ENCODE measurements around the gene TMIE.

GRCh38 chr3:46659285-46659684 lies 41.9 kb upstream of the TMIE start:
- TF ChIP-seq REST (IDR thresholded peaks at IDR 0.05; ENCODE audit: low read depth, low read length) = no peak
- no peak for TF ChIP-seq YY1 (IDR thresholded peaks at IDR 0.05; ENCODE audit: low read depth, low read length)
- TF ChIP-seq CTCF (IDR thresholded peaks at IDR 0.05 in 2 of 3, conservative IDR thresholded peaks at IDR 0.05 in 1 of 3; ENCODE audit: control insufficient read depth in 2 of 3, extremely low read depth in 1 of 3, insufficient read depth in 1 of 3, low read depth in 3 of 3, low read length in 3 of 3) = no peak
- no peak for TF ChIP-seq POLR2A (IDR thresholded peaks at IDR 0.05; ENCODE audit: low read depth, low read length)
- no peak for TF ChIP-seq IRF4 (IDR thresholded peaks at IDR 0.05; ENCODE audit: low read depth, low read length)
- TF ChIP-seq POLR2AphosphoS5 (IDR thresholded peaks at IDR 0.05; ENCODE audit: low read length) = no peak
- no peak for TF ChIP-seq EZH2 (IDR thresholded peaks at IDR 0.05; ENCODE audit: borderline replicate concordance, control insufficient read depth, low read depth, low read length)
- TF ChIP-seq LARP7 (IDR thresholded peaks at IDR 0.05) = no peak
- TF ChIP-seq RCOR1 (conservative IDR thresholded peaks at IDR 0.05; ENCODE audit: low read depth, low read length) = no peak
- no peak for TF ChIP-seq RBBP5 (conservative IDR thresholded peaks at IDR 0.05)
- TF ChIP-seq SP1 (IDR thresholded peaks at IDR 0.05; ENCODE audit: low read depth, low read length) = no peak
- no peak for TF ChIP-seq KLF5 (IDR thresholded peaks at IDR 0.05; ENCODE audit: partially characterized antibody)

All from GM12878 (cell line).